HG03442 (cell line): Measurements from ENCODE around the gene PTPRN2.

Source experiments
- ATAC-seq: cut with Tn5 transposase; IDR thresholded peaks from one replicate; pipeline ENCODE4 v1.9.1; 2021; ENCODE audit warnings: mild to moderate bottlenecking, moderate library complexity; ENCODE audit not compliant: unreplicated experiment

Gene PTPRN2

GRCh38 chr7:157637216-157637949 lies 950.2 kb downstream of the PTPRN2 start:
- ATAC-seq, result no peak

GRCh38 chr7:157635669-157636068 lies 952.0 kb downstream of the PTPRN2 start:
- no peak for ATAC-seq

DNA sequence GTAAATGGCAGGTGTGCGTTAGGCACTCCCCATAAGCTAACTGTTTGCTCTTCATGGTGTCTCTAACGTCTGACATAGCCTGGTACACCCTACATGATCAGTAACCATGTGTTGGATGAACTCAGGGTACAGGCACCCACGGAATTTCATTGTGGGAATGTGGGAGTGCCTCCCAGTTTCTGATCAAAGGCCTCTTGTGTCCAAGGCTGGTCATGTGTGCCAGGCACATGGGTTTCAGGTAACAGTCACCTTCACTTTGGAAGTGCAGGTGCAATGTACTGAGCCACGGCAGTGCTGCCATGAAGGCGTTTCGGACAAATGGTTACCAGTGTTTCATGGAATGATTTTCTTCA lies 952.5 kb downstream of the PTPRN2 start:
- ATAC-seq, result no peak

DNA sequence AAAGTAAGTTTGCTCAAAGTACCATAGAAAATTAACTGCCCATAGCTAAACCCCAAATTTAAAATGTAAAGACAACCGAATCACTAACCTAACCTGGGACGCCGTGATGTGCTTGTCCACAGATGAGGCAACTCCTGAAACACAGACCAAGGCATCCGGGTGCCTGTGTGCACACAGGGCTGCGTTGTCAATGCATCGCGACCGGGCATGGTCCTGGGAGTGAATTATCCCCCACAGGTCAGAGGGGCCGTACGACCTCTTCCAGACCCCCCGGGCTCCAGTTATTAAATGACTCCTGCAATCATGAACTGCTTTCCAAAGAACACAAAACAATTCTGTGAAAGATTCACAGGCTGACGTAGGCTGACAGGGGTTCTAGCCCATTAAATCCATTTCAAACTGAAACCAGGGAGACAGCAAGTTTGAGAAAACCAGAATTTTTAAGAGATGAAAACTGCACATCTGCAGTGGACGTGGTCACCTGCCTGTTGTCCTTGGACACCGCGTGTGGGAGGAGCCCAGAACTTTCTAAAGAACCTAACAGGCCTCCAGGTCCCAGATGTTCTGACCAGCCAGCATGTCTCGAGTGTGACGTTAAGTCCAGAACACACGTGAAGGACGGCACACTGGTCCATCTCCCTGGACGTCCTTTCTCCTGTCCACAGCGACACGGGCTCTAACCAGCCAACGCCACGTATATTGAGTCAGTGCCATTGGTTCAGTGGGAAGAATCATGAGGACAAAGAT lies 953.0 kb downstream of the PTPRN2 start:
- ATAC-seq, result no peak

GRCh38 chr7:157633465-157634185 lies 954.0 kb downstream of the PTPRN2 start:
- ATAC-seq, result no peak

- no peak for ATAC-seq
Measured at GRCh38 chr7:157630301-157630853, 957.2 kb downstream of the PTPRN2 start.

DNA sequence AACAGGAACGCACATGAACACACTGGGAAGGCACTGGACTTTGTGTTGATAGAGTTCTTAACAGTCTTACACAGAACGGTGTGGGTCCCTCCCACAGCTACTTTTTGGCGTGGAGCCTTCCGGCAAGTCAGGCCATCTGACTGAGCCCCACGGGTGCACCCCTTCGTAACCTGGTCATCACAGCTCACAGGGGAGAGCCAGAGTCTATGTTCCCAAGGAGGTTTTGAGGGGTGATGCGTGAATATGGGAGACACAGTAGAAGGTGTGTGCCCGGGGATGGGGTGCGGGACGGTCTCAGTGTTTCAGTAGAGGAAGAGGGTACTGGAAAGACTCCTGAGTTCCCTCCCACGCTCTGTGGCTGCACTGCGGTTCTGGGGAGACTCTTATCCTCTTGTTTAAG lies 959.2 kb downstream of the PTPRN2 start:
- no peak for ATAC-seq

GRCh38 chr7:157627646-157628045 lies 960.0 kb downstream of the PTPRN2 start:
- no peak for ATAC-seq

GRCh38 chr7:157627033-157627432 lies 960.6 kb downstream of the PTPRN2 start:
- no peak for ATAC-seq

- no peak for ATAC-seq
Measured at GRCh38 chr7:157625973-157626742, 961.5 kb downstream of the PTPRN2 start.

GRCh38 chr7:157623556-157623955 lies 964.1 kb downstream of the PTPRN2 start:
- no peak for ATAC-seq

DNA sequence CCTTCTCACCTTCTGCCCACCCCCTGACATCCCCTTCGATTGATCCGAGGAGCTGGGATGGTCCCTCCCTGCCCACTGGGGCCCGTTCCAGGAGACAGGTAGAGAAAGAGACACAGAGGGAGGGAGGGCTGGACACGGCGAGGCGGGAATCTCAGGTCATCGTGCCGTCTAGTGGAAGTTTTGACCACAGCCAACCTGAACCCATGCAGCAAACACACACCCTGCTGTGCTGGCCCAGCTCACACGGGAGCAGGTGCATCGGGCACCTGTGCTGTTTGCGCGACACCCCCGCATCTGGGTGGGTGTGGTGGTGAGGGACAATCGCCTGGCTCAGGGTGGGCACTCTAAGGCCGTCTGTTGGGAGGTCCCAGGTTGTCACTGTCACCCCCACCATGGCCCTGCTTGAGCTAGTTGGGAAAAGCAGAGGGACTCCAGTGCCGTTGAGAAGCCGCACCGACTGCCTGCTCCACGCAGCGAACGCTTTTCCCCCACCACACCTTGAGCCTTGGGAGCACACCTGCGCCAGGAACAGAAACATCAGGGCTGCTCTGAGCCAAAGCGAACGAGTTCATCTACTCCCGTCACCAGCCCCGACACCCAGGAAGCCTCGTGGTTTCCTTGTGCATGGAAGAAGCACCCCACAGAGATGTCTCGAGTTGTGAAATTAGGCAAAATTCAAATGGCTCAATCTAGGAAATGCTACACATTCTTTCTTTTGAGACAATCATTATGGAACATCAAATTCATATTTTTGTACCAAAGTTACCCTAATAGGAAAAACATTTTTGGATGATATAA lies 965.0 kb downstream of the PTPRN2 start:
- no peak for ATAC-seq

DNA sequence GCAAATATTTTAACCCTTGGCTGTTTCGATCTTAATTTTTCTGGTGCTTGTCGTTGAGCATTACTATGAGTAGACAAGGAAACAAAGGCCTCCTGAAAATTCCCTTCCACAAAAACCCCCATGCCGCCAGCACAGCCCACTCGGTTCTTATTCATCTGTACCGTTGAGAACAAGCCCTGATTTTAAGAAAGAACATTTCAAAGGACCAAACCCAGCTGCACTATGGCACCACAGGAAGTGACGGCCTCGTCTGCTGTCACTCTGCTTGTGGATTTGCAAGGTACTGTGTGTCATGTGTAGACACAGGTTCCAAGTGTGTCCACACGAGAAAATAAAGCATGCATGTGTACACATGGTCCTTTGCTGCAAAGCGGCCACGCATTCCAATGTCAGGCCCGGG lies 965.6 kb downstream of the PTPRN2 start:
- no peak for ATAC-seq

- no peak for ATAC-seq
Measured at GRCh38 chr7:157621131-157621681, 966.4 kb downstream of the PTPRN2 start.

DNA sequence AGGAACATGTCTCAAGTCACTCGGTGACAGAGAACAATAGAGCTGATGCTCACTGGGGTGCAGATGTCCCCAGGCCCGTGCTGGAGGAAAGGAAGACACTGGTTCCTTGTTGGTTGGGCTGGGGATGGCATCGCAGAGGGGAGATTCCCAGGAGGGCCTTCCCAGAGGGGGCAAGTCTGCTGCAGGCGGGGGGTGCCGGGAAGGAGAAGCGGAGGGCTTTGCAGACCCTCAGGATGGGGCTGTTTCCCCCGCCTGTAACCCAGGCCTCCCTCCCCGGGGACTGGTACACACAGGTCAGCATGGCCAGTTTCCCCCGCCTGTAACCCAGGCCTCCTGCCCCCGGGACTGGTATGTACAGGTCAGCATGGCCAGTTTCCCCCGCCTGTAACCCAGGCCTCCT lies 967.0 kb downstream of the PTPRN2 start:
- ATAC-seq, result no peak

DNA sequence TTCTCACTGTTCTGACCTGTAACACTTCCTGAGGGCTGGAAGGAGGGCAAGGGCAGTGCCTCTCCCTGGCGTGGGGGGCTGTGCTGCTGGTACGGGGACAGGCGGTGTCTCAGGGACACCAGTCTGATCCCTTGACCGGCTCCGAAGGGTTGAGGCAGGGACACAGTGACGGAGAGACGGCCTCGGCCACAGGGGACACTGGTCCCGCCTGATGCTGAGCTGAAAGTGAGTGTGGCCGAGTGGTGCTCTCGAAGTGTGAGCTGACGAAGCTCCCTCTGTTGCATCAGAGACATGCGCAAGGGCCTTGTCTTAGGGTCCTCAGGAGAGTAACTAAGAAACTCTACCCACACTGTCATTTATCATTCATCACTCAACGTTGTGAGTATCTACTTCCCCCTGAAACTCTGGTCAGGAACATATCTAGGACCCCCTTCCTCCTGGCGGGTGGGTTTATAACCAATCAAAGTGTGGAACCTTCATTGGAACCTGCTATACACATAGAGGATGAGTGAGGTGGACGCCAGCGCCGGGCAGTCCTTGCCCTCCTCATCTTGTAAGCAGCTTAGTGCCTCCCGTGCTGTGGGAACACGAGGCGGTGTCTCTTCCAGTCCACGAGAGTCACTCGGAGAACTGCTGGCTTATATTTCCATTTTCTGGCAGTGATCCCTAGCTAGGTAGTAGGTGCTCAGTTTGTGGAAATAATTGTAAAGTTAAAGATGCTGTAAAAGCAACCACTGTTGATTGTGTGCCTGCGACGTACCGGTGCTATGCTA lies 967.7 kb downstream of the PTPRN2 start:
- no peak for ATAC-seq

DNA sequence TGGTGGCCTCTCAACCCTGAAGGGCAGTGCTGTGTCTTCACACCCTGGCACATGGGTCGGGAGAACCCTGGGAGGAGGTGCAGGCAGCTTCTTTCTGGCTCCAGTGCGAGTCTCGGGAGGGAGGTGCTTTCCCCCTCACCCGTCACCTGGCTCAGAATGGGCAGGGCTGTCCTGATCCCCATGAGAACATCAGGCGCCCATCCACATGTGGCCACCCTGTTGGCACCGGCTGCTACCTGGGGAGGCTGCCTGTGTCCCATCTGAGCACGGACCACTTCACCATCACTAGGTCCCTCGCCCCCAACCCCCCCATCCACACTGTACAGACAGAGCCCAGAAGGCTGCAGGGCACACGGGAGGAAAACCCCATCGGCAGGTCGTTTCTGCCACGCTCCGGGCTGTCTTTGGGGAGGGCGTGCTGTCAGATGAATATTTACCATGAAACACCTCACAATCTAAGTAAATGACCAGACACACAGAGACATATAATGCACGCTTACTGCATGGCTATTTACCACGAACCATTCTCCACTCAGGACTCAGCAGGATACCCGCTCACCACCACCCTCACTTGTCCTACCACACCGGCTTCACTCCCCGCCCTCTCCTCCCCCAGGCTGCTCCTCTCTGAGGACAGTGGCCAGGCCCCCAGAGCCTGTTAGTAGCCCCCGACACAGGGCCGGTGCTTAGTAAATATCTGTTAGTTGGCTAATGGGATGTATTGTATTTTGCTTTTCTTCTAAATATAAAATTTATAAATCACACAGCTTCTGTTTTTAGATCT lies 968.6 kb downstream of the PTPRN2 start:
- ATAC-seq, result no peak

DNA sequence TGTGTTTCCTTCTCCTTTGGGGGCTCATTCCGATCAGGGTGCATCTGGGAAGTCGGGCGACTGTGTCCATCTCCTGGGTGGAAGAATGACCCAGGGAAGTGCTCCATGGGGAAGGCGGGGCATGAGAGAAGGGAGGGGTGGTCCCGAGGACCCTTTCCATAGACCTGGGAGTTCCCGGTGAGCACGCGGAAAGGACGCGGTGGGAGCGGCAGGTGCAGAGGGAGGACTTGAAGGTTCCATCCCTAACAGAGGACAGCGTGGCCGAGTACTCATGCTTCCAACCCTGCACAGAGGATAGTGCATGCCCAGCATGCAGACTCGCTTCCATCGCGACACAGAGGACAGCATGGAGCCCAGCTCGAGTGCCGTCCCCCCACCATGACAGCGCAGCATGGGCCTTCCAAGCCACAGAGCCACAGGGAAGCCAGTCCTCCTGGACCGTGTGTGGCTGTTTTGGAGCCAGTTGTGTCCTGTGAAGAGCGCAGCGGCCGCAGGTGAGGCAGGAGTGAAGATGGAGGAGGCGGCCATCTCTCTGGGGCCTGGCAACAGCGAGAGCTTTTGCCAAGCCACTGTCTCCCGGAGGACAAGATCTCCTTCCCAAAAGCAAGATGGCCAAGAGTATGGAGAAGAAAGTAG lies 969.4 kb downstream of the PTPRN2 start:
- no peak for ATAC-seq
